ENCODE results near the gene CDH13. TPM values are rescaled to one million over a fixed set of nuclear protein-coding genes. Genes with fewer than 3 reads are reported as not detected.

The CDH13 gene
- total and polyA plus RNA-seq, 2 donors (not counting 1 experiment from before 2014, with no cell fraction given): 27.6 to 96.7 TPM

- H2AFZ ChIP-seq (ENCODE audit: low read length): no peak overlapping the region
- no peak for DNase-seq (ENCODE audit: low read depth in 2 of 2)
Observed at GRCh38 chr16:82980810-82981209, 354.0 kb downstream of the CDH13 start.

GRCh38 chr16:82987767-82988166 lies 361.0 kb downstream of the CDH13 start:
- no peak overlapping the region for H3K27ac ChIP-seq (ENCODE audit: insufficient read depth, low read length)
- no peaks in the 10 kb centered on the region for H4K20me1 ChIP-seq (ENCODE audit: control insufficient read depth, extremely low read depth, insufficient read depth, low read length)
- no peaks in the 10 kb centered on the region for H3K9me3 ChIP-seq (ENCODE audit: control insufficient read depth, insufficient read depth, low read depth, low read length)
- no peak overlapping the region for H3K9ac ChIP-seq (ENCODE audit: insufficient read depth, low read length)
- peak in 1 of 2 donors; percentile 36 for DNase-seq (ENCODE audit: low read depth in 2 of 2)
- H3K27me3 ChIP-seq (ENCODE audit: control insufficient read depth, insufficient read depth, low read length): no peaks in the 10 kb centered on the region
- no peak overlapping the region for H3K4me2 ChIP-seq (ENCODE audit: extremely low read depth, insufficient read depth, low read length)
- no peaks in the 10 kb centered on the region for H3K36me3 ChIP-seq (ENCODE audit: control insufficient read depth, insufficient read depth, low read length)
- TF ChIP-seq CTCF (conservative IDR thresholded peaks at IDR 0.05 in 1 of 2, IDR thresholded peaks at IDR 0.05 in 1 of 2; ENCODE audit: low read depth in 1 of 2, low read length in 2 of 2) (no peak), EZH2 (IDR thresholded peaks at IDR 0.05; ENCODE audit: low read length, missing control alignments) (no peak)
- no peak overlapping the region for H2AFZ ChIP-seq (ENCODE audit: low read length)
- no peaks in the 10 kb centered on the region for H3K4me1 ChIP-seq (ENCODE audit: control insufficient read depth, extremely low read depth, insufficient read depth, low read length)
- H3K4me3 ChIP-seq (replicated peaks in 1 of 4; ENCODE audit: control extremely low read depth in 1 of 4, insufficient read depth in 1 of 4, low read depth in 3 of 4, low read length in 4 of 4): no peak overlapping the region
- H3K79me2 ChIP-seq (ENCODE audit: control insufficient read depth, insufficient read depth, low read length): no peaks in the 10 kb centered on the region

More at GRCh38 chr16:82980810-82981209, 354.0 kb downstream of the CDH13 start:
- H3K9me3 ChIP-seq (ENCODE audit: control insufficient read depth, insufficient read depth, low read depth, low read length): no peaks in the 10 kb centered on the region
- no peaks in the 10 kb centered on the region for H3K79me2 ChIP-seq (ENCODE audit: control insufficient read depth, insufficient read depth, low read length)
- no peak overlapping the region for H3K9ac ChIP-seq (ENCODE audit: insufficient read depth, low read length)
- H3K4me1 ChIP-seq (ENCODE audit: control insufficient read depth, extremely low read depth, insufficient read depth, low read length): peaks cover 2% of the 10 kb centered on the region
- no peak overlapping the region for H3K4me3 ChIP-seq (replicated peaks in 1 of 4; ENCODE audit: control extremely low read depth in 1 of 4, insufficient read depth in 1 of 4, low read depth in 3 of 4, low read length in 4 of 4)
- no peaks in the 10 kb centered on the region for H3K27me3 ChIP-seq (ENCODE audit: control insufficient read depth, insufficient read depth, low read length)
- no peak for TF ChIP-seq CTCF (conservative IDR thresholded peaks at IDR 0.05 in 1 of 2, IDR thresholded peaks at IDR 0.05 in 1 of 2; ENCODE audit: low read depth in 1 of 2, low read length in 2 of 2)
- H3K36me3 ChIP-seq (ENCODE audit: control insufficient read depth, insufficient read depth, low read length): no peaks in the 10 kb centered on the region
- H3K4me2 ChIP-seq (ENCODE audit: extremely low read depth, insufficient read depth, low read length): no peak overlapping the region
- no peak overlapping the region for H3K27ac ChIP-seq (ENCODE audit: insufficient read depth, low read length)
- no peaks in the 10 kb centered on the region for H4K20me1 ChIP-seq (ENCODE audit: control insufficient read depth, extremely low read depth, insufficient read depth, low read length)

GRCh38 chr16:82990155-82990554 lies 363.4 kb downstream of the CDH13 start:
- peak; percentile 59 to 82 for DNase-seq (ENCODE audit: low read depth in 2 of 2)
- Histone ChIP-seq H3K9me3 (ENCODE audit: control insufficient read depth, insufficient read depth, low read depth, low read length) (no peaks in the 10 kb centered on the region), H3K4me2 (ENCODE audit: extremely low read depth, insufficient read depth, low read length) (no peak overlapping the region), H4K20me1 (ENCODE audit: control insufficient read depth, extremely low read depth, insufficient read depth, low read length) (no peaks in the 10 kb centered on the region), H3K9ac (ENCODE audit: insufficient read depth, low read length) (no peak overlapping the region), H3K36me3 (ENCODE audit: control insufficient read depth, insufficient read depth, low read length) (no peaks in the 10 kb centered on the region), H3K27ac (ENCODE audit: insufficient read depth, low read length) (no peak overlapping the region), H3K79me2 (ENCODE audit: control insufficient read depth, insufficient read depth, low read length) (no peaks in the 10 kb centered on the region), H2AFZ (ENCODE audit: low read length) (no peak overlapping the region), H3K4me1 (ENCODE audit: control insufficient read depth, extremely low read depth, insufficient read depth, low read length) (no peaks in the 10 kb centered on the region), H3K4me3 (replicated peaks in 1 of 4; ENCODE audit: control extremely low read depth in 1 of 4, insufficient read depth in 1 of 4, low read depth in 3 of 4, low read length in 4 of 4) (no peak overlapping the region), H3K27me3 (ENCODE audit: control insufficient read depth, insufficient read depth, low read length) (no peaks in the 10 kb centered on the region)
- no peak for TF ChIP-seq EZH2 (IDR thresholded peaks at IDR 0.05; ENCODE audit: low read length, missing control alignments)

All from fibroblast of lung (primary cell).